SK-N-SH (cell line): ENCODE measurements around the gene CRTC3. TPM values are rescaled to one million over a fixed set of nuclear protein-coding genes. Genes with fewer than 3 reads are reported as not detected.

Experiments used
- CTCF ChIA-PET: fragments of 300-600, 350-600 bp; formaldehyde crosslinking; extraction: SDS; loops from one replicate; lab custom pipeline; 2021; lab: Yijun Ruan, JAX
- POLR2A ChIA-PET: fragments of 350-600 bp; sonication (Branson Sonifier 250); formaldehyde crosslinking; extraction: SDS; loops from one replicate; lab custom pipeline; 2020; ENCODE audit warnings: antibody characterized with exemption, inconsistent platforms; lab: Yijun Ruan, JAX
- DNase-seq: peaks from one replicate; pipeline ENCODE4 v3.0.0; 2012
- H2AFZ ChIP-seq: fragments of 200-600 bp; sonication (generic); 2 replicates; pipeline ENCODE4 v1.8.1; 2016; ENCODE audit warnings: antibody characterized with exemption, mild to moderate bottlenecking, low read depth
- H3F3A ChIP-seq: fragments of 200-600 bp; sonication (generic); replicated peaks from 2 replicates; pipeline ENCODE3; 2016; ENCODE audit warnings: antibody characterized with exemption, mild to moderate bottlenecking; ENCODE audit not compliant: insufficient read depth
- H3K27ac ChIP-seq, 2 experiments: fragments of 200-500 bp in 1 of 2; fragments of 200-600 bp in 1 of 2; sonication (Bioruptor generic) in 1 of 2; sonication (generic), shearing (Covaris generic) in 1 of 2; 2 replicates each; pipeline versions ENCODE4 v1.5.1 to v1.6.1; 2014 to 2016; ENCODE audit warnings: low read depth in 2 of 2, inconsistent platforms in 1 of 2, low read length in 1 of 2, mild to moderate bottlenecking in 1 of 2, mixed read lengths in 1 of 2
- H3K27me3 ChIP-seq: fragments of 200-600 bp; sonication (generic), shearing (Covaris generic); 2 replicates; pipeline ENCODE4 v1.6.1; 2016; ENCODE audit warnings: mixed run types; ENCODE audit not compliant: insufficient read depth
- H3K36me3 ChIP-seq, 2 experiments: fragments of 200-500 bp in 1 of 2; fragments of 200-600 bp in 1 of 2; sonication (Bioruptor generic) in 1 of 2; sonication (generic) in 1 of 2; replicated peaks in 1 of 2; 2 replicates each; pipeline versions ENCODE3 to v1.5.1; 2014 to 2016; ENCODE audit warnings: low read length in 1 of 2, mild to moderate bottlenecking in 1 of 2; ENCODE audit not compliant: insufficient read depth in 2 of 2, control insufficient read depth in 1 of 2
- H3K4me1 ChIP-seq, 2 experiments: fragments of 200-500 bp in 1 of 2; fragments of 200-600 bp in 1 of 2; sonication (Bioruptor generic) in 1 of 2; sonication (generic), shearing (Covaris generic) in 1 of 2; 2 replicates each; pipeline versions ENCODE4 v1.5.1 to v1.6.1; 2014 to 2016; ENCODE audit warnings: low read depth in 1 of 2, low read length in 1 of 2, mixed run types in 1 of 2; ENCODE audit not compliant: insufficient read depth in 2 of 2, control insufficient read depth in 1 of 2
- H3K4me2 ChIP-seq: fragments of 200-600 bp; sonication (generic), shearing (Covaris generic); 2 replicates; pipeline ENCODE4 v1.6.1; 2017; ENCODE audit warnings: mixed run types
- H3K4me3 ChIP-seq, 2 experiments: fragments of 200-500 bp in 1 of 2; fragments of 200-600 bp in 1 of 2; sonication (Bioruptor generic) in 1 of 2; sonication (generic), shearing (Covaris generic) in 1 of 2; 2 replicates each; pipeline versions ENCODE4 v1.5.1 to v1.8.1; 2014 to 2016; ENCODE audit warnings: low read depth in 2 of 2, inconsistent platforms in 1 of 2, low read length in 1 of 2, mild to moderate bottlenecking in 1 of 2, mixed read lengths in 1 of 2, moderate library complexity in 1 of 2
- H3K79me2 ChIP-seq: fragments of 200-600 bp; sonication (generic); 2 replicates; pipeline ENCODE4 v1.8.1; 2017; ENCODE audit warnings: mild to moderate bottlenecking; ENCODE audit not compliant: insufficient read depth
- H3K9ac ChIP-seq: fragments of 200-600 bp; sonication (generic); 2 replicates; pipeline ENCODE4 v1.6.1; 2017; ENCODE audit warnings: mixed run types
- H3K9me2 ChIP-seq: fragments of 200-600 bp; sonication (generic); 2 replicates; pipeline ENCODE4 v1.6.1; 2017; ENCODE audit warnings: mixed run types
- H3K9me3 ChIP-seq: fragments of 200-600 bp; sonication (generic); 2 replicates; pipeline ENCODE4 v1.6.1; 2017; ENCODE audit warnings: mixed run types, mild to moderate bottlenecking, moderate library complexity
- H4K20me1 ChIP-seq: fragments of 200-600 bp; sonication (generic); 2 replicates; pipeline ENCODE4 v1.6.1; 2017; ENCODE audit warnings: mild to moderate bottlenecking, mixed run types; ENCODE audit not compliant: insufficient read depth
- EP300 ChIP-seq, 2 experiments: IDR thresholded peaks; 2 replicates each; pipeline versions ENCODE4 v1.4.0 to v1.6.1; 2012; ENCODE audit warnings: borderline replicate concordance in 1 of 2, low read depth in 1 of 2, low read length in 1 of 2
- EZH2phosphoT487 ChIP-seq: fragments of 200-600 bp; sonication (generic); IDR thresholded peaks from 2 replicates; pipeline ENCODE4 v1.6.1; 2017; ENCODE audit warnings: low read depth, mixed run types, mild to moderate bottlenecking, antibody characterized with exemption, moderate library complexity, borderline replicate concordance
- FOSL2 ChIP-seq: IDR thresholded peaks from 2 replicates; pipeline ENCODE4 v1.4.0; 2012; ENCODE audit warnings: low read depth, mild to moderate bottlenecking, moderate library complexity, borderline replicate concordance
- GABPA ChIP-seq: IDR thresholded peaks from 2 replicates; pipeline ENCODE4 v1.4.0; 2012; ENCODE audit warnings: low read depth, mild to moderate bottlenecking
- GATA2 ChIP-seq: sonication (generic); formaldehyde crosslinking; IDR thresholded peaks from 2 replicates; pipeline ENCODE4 v1.5.0; 2020; ENCODE audit warnings: mild to moderate bottlenecking, missing genetic modification reagents
- IRF3 ChIP-seq: fragments of 150-350 bp; IDR thresholded peaks from 2 replicates; pipeline ENCODE4 v1.6.1; 2016; ENCODE audit warnings: mild to moderate bottlenecking, low read depth, low read length
- JUND ChIP-seq: IDR thresholded peaks from 2 replicates; pipeline ENCODE4 v1.4.0; 2012
- MXI1 ChIP-seq: IDR thresholded peaks from 2 replicates; pipeline ENCODE4 v1.6.1; 2012; ENCODE audit warnings: mild to moderate bottlenecking, low read depth, low read length, improper control_type of control experiment
- NFIC ChIP-seq: IDR thresholded peaks from 2 replicates; pipeline ENCODE4 v1.4.0; 2012; ENCODE audit warnings: borderline replicate concordance
- POLR2AphosphoS5 ChIP-seq: IDR thresholded peaks from 2 replicates; pipeline ENCODE4 v1.6.1; 2012; ENCODE audit warnings: low read depth, low read length
- RCOR1 ChIP-seq: fragments of 150-350 bp; IDR thresholded peaks from 2 replicates; pipeline ENCODE4 v1.6.1; 2017; ENCODE audit warnings: antibody characterized with exemption, low read length
- SIN3A ChIP-seq: IDR thresholded peaks from 2 replicates; pipeline ENCODE4 v1.6.1; 2012; ENCODE audit warnings: low read depth, mild to moderate bottlenecking, low read length, moderate library complexity, borderline replicate concordance
- SMC3 ChIP-seq: IDR thresholded peaks from 2 replicates; pipeline ENCODE4 v1.6.1; 2012; ENCODE audit warnings: low read depth, low read length, improper control_type of control experiment
- USF2 ChIP-seq: fragments of 150-350 bp; IDR thresholded peaks from 2 replicates; pipeline ENCODE4 v1.6.1; 2017; ENCODE audit warnings: antibody characterized with exemption, low read length, low read depth, borderline replicate concordance
- YY1 ChIP-seq: IDR thresholded peaks from 2 replicates; pipeline ENCODE4 v1.4.0; 2012; ENCODE audit warnings: low read depth, mild to moderate bottlenecking
- WGBS: methylation state at CpG from one replicate; pipeline ENCODE4 v1.1.6; 2017; ENCODE audit warnings: low lambda C conversion rate; 5-methylcytosine and 5-hydroxymethylcytosine counted together
- polyA plus RNA-seq, 3 experiments: library from polyadenylated mRNA; depleted of rRNA; stranded (reverse); fragments of >200 nt; gene quantifications; 2 replicates each; pipeline ENCODE4 v1.2.3, GENCODE V29; 2012

Gene CRTC3
- polyA plus RNA-seq, 1 of the 3 experiments (the other 2 are of a cell fraction), result 16.7 TPM

DNA sequence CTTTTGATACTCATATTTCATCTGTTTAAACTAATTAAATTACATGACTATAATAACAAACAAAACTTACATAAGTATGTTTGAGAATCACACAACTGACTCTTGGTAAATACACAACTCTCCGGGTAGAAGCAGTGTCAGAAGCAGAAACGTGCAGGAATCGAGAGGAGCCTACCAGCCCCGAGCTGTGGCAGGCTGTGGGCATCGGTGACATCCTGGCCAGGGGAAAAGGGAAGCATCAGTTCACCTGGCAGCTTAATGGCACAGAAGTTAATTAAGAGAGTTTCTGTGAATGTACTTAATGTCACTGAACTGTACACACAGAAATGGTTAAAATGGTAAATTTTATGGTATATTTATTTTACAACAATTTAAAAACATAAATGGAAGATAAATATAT lies 90.2 kb downstream of the CRTC3 start:
- WGBS, result 86% methylated on average over 5 of the region's 5 CpGs
- DNase-seq, result no peak

DNA sequence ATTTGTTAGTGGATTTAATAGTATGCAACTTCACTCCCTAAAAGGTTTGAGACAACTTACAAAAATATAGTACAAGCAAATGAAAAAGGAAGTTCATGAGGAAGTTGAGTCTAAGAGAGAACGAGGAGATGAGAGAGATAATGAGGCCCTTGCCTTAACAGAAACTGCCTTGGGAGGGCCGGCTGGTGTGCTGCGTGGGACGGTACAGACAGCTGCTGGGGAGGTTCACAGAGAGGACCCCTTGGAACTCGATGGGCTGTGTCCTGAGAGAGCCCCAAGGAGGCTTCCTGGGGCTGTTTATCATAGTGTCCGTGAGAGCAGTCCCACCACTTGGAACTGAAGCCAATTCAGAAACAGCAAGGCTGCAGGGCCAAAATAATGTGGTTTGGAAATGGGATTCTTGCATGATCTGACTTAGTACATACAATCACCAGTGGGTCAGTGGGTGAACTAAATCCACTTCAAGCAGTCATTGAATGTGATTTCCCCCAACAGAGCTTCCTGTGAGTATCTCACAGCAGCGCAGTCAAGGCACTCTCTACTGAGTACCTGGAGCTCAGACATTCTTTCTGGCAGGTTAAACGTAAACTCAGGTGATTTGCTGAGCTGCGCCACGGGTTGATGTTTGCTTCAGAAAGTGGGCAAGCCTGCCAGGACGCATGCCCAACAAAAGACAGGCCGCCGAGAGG lies 90.8 kb downstream of the CRTC3 start:
- no peak for TF ChIP-seq GABPA
- TF ChIP-seq IRF3, result no peak
- TF ChIP-seq, all 33 proteins: peak for 0
- Histone ChIP-seq H3K9me2 (no peaks in the 10 kb centered on the region), H3K4me1 (peaks cover 0 to 6% of the 10 kb centered on the region in 2 experiments; a peak in 1 of 4 replicates), H3F3A (no peaks in the 10 kb centered on the region), H3K9me3 (no peaks in the 10 kb centered on the region), H3K79me2 (no peaks in the 10 kb centered on the region), H3K4me2 (no peak overlapping the region), H4K20me1 (no peaks in the 10 kb centered on the region), H3K27me3 (no peaks in the 10 kb centered on the region), H3K4me3 (no peak overlapping the region), H3K27ac (no peak overlapping the region), H2AFZ (no peak overlapping the region), H3K36me3 (peaks cover 26 to 55% of the 10 kb centered on the region in 2 experiments), H3K9ac (no peak overlapping the region)
- WGBS, result 94% methylated on average over 12 of the region's 13 CpGs
- DNase-seq, result no peak
- CTCF ChIA-PET, result interaction anchor here (0.7 to 2.9 kb wide), 3 partner anchors 10 to 479 kb away, joined by 3 to 9 read pairs (median 3); no protein-coding TSS in a partner anchor
- POLR2A ChIA-PET, result no interaction called here

More for the DNA sequence above, 90.2 kb downstream of the CRTC3 start:
- POLR2A ChIA-PET, result no interaction called here
- Histone ChIP-seq H2AFZ (no peak overlapping the region), H3K27ac (no peak overlapping the region), H4K20me1 (no peaks in the 10 kb centered on the region), H3K36me3 (peaks cover 31 to 49% of the 10 kb centered on the region in 2 experiments), H3K9me3 (no peaks in the 10 kb centered on the region), H3K4me1 (peaks cover 0 to 6% of the 10 kb centered on the region in 2 experiments; a peak in 1 of 4 replicates), H3F3A (no peaks in the 10 kb centered on the region), H3K79me2 (no peaks in the 10 kb centered on the region), H3K9ac (no peak overlapping the region), H3K4me2 (no peak overlapping the region), H3K4me3 (no peak overlapping the region), H3K27me3 (no peaks in the 10 kb centered on the region), H3K9me2 (no peaks in the 10 kb centered on the region)
- no peak for TF ChIP-seq EP300 (IDR thresholded peaks at IDR 0.05; ENCODE audit: borderline replicate concordance in 1 of 2, low read depth in 1 of 2, low read length in 1 of 2)
- TF ChIP-seq SMC3, result no peak
- TF ChIP-seq SIN3A, result no peak
- no peak for TF ChIP-seq GATA2 (CRISPR knock-in tag)
- no peak for TF ChIP-seq MXI1
- no peak for TF ChIP-seq NFIC
- TF ChIP-seq EZH2phosphoT487, result no peak
- TF ChIP-seq FOSL2, result no peak
- no peak for TF ChIP-seq USF2
- no peak for TF ChIP-seq RCOR1
- no peak for TF ChIP-seq POLR2AphosphoS5
- TF ChIP-seq JUND, result no peak
- no peak for TF ChIP-seq GABPA
- no peak for TF ChIP-seq YY1
- CTCF ChIA-PET, result interaction anchor here (0.7 to 2.9 kb wide), 2 partner anchors 300 to 478 kb away, joined by 3 to 9 read pairs; no protein-coding TSS in a partner anchor
